Measurements from ENCODE around the gene GRAMD2A.
"Not testable (repeated sequence)": the region's sequence is repeated elsewhere in the genome, so short reads cannot be mapped to it uniquely, and the experiment has no call there.

GRAMD2A gene

GRCh38 chr15:72182673-72183072, 14.9 kb downstream of the GRAMD2A start:
- no peak for DNase-seq

DNA sequence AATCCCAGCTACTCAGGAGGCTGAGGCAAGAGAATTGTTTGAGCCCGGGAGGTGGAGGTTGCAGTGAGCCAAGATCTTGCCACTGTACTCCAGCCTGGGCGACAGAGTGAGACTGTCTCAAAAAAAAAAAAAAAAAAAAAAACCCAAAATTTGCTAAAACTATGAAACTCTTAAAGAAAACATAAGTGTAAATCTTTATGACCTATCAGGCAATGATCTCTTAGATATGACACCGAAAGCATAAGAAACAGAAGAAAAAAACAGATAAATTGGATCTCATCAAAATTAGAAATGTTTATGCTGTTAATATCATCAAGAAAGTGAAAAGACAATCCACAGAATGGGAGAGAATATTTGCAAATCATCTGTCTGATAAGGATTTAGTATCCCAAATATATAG, 15.3 kb downstream of the GRAMD2A start:
- no peak for DNase-seq

GRCh38 chr15:72180761-72181324, 16.7 kb downstream of the GRAMD2A start:
- DNase-seq = no peak

- no peak for DNase-seq
Measured at GRCh38 chr15:72179950-72180581, 17.5 kb downstream of the GRAMD2A start.

DNA sequence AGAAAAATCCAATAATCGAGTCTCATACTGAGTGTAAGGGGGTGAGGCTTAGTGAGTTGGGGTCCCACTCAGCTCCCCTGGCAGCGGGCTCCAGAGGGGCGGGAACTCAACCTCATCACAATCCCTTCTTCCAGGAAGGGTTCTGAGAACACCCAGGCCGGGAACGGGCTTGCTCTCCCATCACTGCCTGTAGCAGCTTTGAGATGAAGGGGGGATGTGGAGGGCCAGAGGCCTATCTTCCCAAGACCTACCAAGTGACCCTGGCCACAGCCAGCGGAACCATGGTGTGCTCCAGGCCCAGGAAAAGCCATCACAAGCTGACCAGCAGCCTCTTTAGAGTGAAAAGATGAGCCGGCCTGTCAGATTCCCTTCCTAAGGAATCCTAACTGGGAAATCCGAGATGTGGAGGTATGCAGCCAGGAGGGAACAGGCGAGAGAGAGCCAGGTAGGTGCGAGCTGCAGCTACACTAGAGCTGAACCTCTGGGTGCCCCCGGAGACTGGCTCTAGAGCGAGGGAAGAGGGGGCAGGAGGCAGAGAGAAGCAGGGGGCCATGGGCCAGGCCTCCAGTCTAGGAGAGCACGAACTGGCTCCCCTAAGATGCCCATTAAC, 18.5 kb downstream of the GRAMD2A start:
- no peak for DNase-seq

DNA sequence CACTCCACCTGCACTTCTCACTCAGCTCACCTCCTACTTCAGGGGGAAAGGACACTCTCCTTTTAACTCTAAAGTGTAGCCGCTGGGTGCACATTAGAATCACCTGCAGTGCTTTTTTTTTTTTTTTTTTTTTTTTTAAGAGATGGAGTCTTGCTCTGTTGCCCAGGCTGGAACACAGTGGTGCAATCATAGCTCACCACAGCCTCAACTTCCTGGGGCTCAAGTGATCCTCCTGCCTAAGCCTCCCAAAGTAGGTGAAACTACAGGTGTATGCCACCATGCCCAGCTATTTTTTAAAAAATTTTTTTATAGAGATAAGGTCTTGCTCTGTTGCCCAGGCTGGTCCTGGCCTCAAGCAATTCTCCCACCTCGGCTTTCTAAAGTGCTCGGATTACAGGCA, 20.8 kb downstream of the GRAMD2A start:
- DNase-seq = no peak

- DNase-seq = no peak
Measured at GRCh38 chr15:72176159-72176558, 21.4 kb downstream of the GRAMD2A start.

GRCh38 chr15:72175186-72176044, 22.2 kb downstream of the GRAMD2A start:
- no peak for DNase-seq

GRCh38 chr15:72174551-72175165, 22.9 kb downstream of the GRAMD2A start:
- no peak for DNase-seq

DNA sequence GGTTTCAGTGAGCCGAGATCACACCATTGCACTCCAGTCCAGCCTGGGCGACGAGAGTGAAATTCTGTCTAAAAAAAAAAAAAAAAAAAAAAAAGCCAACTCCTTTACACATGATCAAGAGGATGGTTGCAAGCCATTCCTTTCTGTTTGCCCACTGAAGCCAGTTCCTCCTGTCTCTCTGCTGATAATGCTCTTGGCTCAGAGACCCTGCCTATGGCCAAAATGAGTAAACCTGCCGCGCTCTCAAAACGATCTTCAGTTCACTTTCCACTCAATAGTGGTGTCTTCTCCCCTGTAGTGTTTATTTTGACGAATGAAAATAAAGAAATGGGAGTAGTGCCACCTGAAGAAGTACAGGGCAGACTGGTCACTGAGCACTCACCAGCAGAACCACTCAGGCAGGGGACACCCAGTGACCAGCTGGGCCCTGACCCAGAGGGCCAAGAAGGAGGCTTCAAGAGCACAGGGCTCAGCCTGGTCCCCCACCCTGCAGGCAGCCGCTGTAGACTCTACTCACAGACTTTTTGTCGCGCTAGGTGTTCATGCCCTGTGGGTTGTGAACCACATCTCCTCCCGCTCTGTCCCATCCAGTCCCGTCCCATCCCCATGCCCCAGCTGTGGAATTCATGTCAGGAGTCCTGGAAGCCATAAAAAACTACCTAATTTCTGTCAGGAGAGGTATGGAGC, 23.6 kb downstream of the GRAMD2A start:
- no peak for DNase-seq

- no peak for DNase-seq
Measured at GRCh38 chr15:72173401-72173800, 24.2 kb downstream of the GRAMD2A start.

DNA sequence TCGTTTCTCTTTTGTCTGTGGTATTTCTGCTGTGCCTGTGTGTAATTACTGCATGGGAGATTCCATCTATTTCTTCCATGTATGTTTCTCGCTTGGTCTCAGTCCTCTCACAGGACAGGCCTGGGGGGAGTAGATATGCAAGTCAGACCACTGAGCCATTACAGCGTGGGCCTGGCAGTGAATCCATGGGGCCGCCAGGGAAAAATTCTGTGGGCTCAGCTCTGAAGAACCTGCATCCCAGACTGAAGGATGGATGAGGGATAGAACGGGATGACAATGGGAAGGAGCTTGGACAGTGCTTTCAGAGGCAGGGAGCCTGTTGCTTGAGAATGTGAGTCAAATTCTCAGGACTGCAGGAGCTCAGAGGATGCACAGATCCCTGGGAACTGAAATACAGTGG, 24.8 kb downstream of the GRAMD2A start:
- no peak for DNase-seq

- not testable (repeated sequence) for DNase-seq
Measured at GRCh38 chr15:72171978-72172377, 25.6 kb downstream of the GRAMD2A start.

DNA sequence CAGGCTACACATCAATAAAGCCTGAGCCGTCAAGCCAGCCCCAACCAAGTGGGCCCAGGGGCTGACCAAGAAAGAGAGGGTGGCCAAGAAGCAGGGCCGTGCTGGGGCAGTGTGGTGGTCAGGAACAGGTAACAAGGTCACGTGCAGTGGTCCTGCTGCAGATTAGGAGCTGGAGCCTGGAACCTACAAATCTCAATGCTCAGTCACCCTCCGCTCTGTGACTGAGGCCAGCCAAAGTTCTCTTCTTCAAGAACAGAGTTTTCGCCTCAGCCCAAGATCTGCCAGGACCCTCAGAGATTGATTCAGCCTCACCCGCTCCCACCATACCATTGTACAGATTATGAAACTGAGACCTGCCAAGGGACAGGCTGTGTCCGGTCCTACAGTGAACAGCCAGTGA, 26.9 kb downstream of the GRAMD2A start:
- DNase-seq = no peak

GRCh38 chr15:72169921-72170611, 27.5 kb downstream of the GRAMD2A start:
- DNase-seq = no peak

DNA sequence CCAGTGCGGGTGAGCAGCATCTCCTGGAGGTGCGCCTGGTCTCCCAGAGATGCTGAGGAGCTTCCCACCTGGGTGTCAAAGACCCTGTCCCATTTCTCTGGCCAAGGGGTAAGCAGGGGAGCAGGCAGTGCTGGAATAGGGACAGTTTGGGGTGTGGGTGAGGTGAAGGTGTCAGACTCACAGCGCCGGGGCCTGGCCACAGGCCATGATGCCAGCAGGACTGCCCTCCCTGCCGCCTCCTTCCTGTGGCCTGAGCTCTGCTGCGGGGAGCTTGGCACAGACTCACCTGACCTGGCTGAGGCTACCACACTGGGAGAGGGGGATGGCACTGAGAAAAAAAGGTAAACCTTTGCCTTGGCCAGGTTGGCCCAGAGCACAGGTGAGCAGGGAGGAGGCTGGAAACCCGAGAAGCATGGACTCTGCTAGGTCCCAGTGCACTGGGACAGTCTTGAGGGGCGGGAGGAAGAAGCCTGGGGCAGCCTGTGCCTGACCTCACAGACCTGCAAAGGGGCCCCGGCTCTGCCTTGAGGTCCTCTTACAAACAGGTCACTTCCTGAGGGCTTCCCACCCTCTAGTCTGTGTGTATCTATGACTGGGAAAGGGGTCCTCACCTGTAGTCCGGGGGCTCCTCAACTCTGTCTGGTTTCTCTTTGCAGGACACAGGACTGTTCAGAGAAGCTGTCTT, 28.2 kb downstream of the GRAMD2A start:
- no peak for DNase-seq

GRCh38 chr15:72168808-72169190, 28.8 kb downstream of the GRAMD2A start:
- no peak for DNase-seq

- no peak for DNase-seq
Measured at GRCh38 chr15:72168131-72168807, 29.3 kb downstream of the GRAMD2A start.

GRCh38 chr15:72167445-72167844, 30.1 kb downstream of the GRAMD2A start:
- no peak for DNase-seq

- no peak for DNase-seq
Measured at GRCh38 chr15:72166716-72167417, 30.7 kb downstream of the GRAMD2A start.

Measured in DMS79 (cell line).